Measurements from ENCODE around the gene ARPP19.

ARPP19 gene

DNA sequence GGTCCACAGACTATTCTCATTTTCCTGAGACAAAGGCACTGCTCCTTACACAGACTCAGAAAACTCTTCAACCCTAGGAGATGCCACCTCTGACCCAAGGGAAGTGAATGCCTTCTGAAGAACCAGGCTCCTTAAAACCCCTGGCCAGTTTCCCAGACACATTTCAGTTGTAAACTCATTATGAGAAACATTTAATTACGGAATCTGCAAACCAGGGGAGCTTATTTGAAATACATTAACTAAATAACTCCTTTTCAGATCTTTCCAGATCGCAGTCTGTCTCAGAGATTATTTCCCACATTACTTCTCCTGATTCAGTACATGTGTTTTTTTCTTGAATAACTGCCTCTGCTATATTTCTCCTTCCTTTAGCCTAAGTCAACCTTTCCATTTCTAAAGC, 57.7 kb downstream of the ARPP19 start:
- DNase-seq: no peak

DNA sequence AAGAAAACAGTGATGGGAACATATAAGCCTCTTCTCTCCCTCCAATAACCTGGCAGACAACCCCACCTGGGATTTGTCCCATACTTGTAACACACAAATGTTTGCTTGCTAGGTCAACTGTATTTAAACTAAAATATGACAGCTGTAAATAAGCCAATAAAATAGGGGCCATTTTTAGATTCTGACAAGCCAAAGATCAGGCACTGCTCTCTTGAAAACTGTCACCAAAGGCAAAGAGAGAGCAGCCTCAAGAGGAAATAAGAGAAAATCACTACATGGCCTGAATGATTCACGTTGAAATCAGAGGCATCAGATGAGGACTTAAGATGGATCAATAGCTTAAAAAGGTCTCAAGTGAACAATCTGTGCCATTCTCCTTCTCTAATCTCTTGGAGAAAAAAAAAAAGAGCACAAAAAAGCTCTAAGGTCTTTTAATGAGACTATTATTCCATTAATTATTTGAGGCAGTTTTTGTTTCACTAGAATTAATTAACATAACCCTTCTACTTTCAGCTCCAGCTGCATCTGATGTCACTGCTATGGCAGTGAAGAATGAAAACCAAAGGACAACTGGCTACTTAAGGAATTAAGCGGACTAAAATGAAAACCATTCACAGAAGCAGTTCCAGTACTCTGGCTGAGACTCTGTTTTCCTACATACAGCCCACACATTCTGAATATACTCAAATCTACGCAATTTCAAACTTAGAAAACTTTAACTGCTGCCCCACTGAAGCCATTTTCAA, 59.2 kb downstream of the ARPP19 start:
- no peak for DNase-seq

DNA sequence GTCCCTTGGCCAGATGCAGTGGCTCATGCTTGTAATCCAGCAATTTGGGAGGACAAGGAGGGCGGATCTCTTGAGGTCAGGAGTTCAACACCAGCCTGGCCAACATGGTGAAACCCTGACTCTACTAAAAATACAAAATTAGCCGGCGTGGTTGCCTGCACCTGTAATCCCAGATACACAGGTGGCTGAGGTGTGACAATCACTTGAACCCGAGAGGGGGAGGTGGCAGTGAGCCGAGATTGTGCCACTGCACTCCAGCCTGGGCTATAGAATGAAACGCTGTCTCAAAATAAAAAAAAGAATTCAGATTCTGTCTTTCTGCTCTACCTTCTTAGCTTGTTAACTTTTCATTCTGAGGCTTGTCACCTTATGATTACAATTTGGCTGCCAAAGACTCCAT, 62.3 kb downstream of the ARPP19 start:
- DNase-seq: no peak

DNA sequence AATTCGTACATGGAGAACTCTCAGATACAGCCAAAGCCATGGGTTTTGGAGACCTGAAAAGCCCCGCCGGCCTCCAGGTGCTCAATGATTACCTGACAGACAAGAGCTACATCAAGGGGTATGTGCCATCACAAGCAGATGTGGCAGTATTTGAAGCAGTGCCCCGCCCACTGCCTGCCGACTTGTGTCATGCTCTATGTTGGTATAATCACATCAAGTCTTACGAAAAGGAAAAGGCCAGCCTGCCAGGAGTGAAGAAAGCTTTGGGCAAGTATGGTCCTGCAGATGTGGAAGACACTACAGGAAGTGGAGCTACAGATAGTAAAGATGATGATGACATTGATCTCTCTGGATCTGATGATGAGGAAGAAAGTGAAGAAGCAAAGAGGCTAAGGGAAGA, 63.7 kb downstream of the ARPP19 start:
- DNase-seq: no peak

DNA sequence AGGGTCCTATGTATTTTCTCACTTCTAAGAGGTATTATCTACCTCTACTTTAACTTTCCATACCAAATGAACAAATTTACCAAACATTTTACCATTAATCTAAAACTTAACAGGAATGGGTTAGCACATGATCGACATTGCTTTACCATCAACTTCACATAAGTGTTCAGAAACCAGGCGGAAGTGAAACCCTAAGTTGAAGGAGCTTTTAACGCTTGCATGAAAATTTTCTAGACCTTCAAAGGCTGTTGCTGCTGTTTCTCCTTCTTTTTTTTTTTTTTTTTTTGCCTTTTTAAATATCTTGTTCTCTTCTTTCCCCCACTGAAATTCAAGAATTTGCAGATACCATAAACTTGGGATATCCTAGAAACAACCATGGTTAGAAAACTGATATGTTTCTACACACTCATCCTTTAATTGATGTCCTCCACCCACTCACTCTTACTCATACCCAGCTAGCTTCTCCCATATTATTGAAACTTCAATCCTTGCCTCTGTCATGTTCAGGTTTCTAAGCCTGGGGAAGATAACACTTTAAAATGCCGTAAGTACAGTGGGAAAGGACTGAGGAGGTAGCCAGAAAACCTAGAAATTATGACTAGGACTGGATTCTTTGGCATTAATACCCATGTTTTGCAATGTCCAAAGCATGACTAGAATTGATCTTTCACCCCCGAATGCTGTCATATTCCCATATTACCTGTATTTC, 64.9 kb downstream of the ARPP19 start:
- no peak for DNase-seq

DNA sequence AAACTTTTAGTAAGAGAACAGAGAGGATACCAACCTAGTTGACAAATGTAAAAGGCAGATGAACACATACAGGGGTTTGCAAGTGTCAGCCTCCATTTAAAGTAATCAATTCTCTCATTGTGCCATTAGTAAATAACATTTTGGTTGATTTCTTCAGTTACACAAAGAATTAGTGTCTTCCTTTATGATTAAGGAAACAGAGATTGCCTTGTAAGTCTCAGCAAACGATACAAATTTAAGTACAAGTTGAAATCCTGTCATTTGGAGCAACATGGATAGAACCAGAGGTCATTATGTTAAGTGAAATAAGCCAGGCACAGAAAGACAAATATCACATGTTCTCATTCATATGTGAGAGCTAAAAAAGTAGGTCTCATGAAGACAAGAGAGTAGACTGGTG, 66.2 kb downstream of the ARPP19 start:
- DNase-seq: no peak

DNA sequence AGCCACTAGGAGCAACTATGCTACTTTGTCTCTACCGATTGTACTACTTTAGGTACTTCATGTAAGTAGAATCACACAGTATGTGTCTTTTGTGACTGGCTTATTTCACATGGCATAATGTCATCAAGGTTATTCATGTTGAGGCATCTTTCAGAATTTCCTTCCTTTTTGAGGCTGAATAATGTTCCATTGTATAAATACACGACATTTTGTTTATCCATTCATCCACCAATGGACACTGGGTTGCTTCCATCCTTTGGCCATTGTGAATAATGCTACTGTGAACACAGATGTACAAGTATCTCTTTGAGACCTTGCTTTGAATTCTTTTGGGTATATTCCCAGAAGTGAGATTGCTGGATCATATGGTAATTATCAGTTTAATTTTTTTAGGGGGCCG, 69.3 kb downstream of the ARPP19 start:
- no peak for DNase-seq

DNA sequence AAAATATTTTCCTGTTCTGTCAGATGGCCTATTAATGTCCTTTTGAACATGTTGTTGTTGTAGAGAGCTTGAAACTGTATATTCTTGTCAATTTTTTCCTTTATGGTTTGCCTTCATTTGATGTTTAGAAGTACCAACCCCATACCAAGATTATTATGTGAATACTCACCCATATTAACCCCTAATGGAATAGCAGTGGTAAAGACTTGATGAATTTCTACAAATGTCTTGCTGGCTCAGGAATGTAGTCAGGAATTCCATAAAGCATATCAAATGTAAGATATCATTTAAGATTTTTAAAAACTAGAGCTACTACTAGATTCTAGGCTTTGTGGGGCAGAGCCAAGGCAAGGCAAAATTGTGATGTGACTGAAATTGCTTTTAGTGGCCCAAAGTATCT, 70.1 kb downstream of the ARPP19 start:
- no peak for DNase-seq
